Embryonic facial prominence (tissue), 1 donor: ENCODE results near the gene OSBPL1A.

Experiments used
- DNase-seq: peaks from one replicate; pipeline ENCODE4 v3.0.0-alpha.2; 2016; ENCODE audit errors: extremely low spot score

Gene OSBPL1A

DNA sequence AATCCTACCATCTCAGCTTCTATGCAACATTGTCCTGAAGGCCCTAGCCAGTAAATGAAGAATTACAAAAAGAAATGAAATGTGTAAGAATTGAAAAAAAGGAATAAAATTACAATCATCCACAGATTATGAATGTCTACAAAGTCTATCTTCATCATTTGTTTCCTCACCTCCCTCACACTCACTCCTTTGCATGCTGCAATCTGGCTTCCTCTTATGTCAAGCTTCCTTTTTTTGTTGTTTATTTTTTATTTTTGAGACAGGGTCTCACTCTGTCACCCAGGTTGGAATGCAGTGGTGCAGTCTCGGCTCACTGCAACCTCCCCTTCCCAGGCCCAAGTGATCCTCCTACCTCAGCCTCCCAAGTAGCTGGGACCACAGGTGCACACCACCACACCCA is 129.7 kb downstream of the OSBPL1A start:
- no peak for DNase-seq

DNA sequence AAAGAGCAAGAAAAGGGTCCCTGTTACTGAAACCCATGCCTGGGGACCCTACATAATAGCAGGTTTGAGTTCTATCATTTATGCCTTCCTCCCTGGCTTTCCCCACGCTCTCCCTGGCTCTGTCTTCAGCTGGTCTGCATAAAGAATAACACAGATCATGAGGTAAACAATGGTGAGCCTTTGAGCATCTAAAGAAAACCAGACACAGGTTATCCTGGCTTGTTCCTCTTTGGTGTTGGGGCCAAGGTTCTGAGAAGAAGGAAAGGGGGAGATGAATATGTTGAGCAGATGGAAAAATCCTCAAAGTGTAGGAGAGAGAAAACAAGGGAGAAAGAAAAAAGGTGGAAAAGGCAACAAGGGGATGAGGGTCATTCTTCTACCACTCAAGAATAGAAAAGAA is 131.5 kb downstream of the OSBPL1A start:
- no peak for DNase-seq

DNA sequence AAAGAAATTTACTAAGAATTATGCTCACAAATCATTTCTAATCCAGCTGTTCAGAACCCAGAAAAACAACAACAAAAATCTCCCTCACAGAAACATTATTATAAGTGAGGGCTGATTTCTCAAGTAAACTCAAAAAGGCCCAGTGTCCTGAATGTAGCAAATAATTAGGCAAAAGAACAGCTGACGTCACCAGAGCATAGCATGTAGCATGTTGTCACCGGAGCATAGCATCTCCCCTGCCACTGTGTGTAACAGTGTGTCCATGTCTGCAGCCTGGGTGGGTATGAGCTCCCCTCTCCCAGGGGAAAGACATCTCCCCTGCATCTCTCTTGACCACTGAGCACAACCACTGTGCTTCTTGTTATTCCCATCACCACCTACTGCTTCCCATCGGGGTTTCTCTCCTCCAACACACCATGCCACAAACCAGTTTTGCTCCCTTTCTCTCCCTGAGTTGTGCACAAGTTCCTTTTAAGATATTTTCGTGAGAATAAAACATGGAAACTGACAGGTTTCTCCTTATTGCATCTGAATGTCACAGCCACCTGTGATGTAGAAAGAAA is 132.0 kb downstream of the OSBPL1A start:
- DNase-seq = no peak

DNA sequence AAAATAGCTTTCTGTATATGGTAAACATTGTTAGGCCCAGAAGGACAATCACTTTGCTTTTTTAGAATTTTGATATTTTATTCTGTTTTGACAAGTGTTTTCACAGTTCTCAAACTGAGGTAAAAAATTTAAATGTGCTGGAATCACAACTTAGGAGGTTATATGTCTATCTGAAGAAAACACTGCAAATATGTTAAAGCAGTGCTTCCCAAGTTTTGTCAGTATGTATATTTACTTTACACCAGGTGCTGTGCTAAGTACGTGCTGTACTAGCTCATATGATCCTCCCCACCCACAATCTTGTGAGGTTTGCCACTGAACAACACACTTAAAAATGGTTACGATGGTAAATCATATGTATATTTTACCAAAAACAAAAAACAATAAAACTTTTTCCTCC is 134.6 kb downstream of the OSBPL1A start:
- no peak for DNase-seq

DNA sequence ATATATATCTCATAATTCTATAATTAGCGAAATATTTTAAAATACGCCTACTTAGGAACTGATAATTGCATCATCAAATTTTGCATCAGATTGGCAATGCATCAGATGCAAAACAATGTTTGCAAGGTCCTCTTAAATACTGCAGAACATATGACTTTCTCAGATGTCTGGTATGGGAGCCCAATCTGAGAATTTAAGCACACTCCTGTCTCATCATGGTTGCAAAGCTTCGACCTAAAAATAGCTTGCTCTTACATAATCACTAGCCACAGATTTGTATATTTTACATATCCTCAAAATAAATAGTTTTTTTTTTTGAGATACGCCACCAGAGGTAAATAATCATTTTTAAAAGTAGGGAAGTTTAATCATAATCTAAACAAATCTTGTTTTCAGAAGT is 135.5 kb downstream of the OSBPL1A start:
- DNase-seq = no peak

DNA sequence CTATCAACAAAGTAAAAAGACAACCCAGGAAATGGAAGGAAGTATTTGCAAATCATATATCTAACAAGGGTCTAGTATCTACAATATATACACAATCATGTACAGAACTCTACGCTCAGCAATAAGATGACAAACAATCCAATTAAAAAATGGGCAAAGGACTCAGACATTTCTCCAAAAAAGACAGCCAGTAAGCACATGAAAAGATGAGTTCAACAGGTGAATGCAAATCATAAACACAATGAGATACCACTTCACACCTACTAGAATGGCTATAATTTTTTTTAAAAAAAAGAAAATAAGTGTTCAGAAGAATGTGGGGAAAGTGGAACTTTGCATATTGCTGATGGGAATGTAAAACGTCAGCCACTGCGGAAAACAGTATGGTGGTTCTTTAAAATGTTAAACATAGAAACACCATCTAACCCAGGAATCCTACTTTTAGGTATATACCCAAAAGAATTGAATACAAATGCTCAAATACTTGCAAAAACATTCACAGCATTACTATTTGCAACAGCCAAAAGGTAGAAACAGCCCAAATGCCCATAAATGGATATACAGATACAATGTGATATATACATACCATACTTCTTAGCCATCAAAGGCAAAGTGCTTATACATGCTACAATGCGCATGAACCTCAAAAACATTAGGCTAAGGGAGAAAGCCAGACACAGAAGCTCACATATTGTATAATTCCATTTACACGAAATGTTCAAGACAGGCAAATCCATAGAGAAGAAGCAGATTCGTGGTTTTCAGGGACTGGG is 137.6 kb downstream of the OSBPL1A start:
- no peak for DNase-seq

DNA sequence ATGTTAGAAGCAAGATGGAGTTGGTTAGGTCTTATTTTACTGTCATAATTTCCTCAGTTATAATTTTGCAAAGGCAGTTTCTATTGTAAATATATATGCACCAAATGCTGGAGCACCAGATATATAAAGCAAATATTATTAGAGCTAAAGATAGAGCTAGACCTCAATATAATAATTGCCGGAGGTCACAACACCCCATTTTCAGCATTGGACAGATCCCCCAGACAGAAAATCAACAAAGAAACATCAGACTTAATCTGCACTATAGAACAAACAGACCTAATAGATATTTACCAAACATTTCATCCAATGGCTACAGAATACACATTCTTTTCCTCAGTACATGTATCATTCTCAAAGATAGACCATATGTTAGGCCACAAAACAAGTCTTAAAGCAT is 143.6 kb downstream of the OSBPL1A start:
- DNase-seq = no peak

DNA sequence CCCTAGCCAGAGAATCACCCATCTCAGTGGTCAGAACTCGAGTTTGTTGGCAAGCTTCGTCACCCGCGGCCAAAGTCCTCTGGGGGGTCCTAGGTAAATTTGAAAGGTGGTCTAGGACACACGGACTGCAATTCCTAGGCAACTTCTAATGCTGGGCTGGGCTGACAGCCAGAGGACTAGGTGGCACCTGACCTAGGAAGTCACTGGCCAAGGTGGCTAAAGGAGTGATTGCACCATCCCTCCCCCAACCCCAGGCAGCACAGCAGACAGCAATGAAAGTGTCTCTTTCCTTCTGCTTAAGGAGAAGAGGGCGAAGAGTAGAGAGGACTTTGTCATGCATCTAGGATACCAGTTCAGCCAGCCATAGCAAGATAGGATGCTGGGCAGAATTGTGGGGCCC is 147.9 kb downstream of the OSBPL1A start:
- DNase-seq = no peak

DNA sequence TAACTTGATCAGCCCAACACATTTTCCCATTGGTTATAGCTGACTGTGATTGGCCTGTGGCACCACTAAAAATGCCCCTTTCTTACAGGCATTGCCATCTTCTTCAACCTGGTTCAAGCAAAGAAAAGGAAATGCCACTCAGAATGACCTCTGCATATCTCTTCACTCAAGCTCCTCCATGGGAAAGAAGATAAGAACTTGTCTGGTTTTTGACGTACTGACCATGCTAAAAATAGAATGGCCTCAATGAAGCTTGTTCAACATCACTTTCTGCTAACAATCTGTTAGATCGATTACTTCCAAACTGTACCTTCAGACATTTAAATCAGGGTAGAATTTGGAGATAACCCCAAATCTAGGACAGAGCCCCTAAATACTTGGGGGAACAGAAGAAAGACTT is 149.3 kb downstream of the OSBPL1A start:
- DNase-seq = no peak

DNA sequence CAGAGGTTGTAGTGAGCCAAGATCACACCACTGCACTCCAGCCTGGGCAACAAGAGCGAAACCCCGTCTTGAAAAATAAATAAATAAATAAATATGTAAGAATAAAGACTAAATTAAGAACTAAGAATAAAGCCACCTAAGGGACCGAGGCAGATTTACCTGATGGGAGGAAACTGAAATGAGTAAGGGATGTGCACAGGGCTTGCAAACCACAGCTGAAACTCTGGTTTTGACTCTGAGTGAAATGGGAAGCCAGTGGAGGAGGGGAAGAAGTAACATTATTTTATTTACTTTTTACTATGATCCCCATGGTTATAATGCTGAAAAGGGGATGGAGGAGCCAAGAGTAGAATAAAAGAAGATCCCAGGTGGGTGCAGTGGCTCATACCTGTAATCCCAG is 151.5 kb downstream of the OSBPL1A start:
- DNase-seq = no peak

DNA sequence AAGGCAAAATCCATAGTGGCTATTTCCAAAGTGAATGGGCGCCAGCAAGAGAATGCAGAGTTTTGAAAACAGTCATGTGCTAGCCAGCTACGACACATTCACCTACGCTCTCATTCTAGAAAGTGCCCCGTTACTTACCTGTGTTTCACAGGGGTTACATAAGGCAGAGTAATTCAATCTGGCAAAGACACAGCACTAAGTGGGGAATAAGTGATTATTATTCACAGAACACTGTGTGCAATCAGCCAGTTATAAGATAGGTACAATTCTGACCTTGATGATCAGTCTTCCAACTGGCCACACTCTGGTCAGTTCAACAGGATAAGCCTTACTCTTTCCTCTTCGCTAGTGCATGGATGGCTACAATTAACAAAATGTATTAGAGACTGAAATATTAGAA is 152.9 kb downstream of the OSBPL1A start:
- no peak for DNase-seq

DNA sequence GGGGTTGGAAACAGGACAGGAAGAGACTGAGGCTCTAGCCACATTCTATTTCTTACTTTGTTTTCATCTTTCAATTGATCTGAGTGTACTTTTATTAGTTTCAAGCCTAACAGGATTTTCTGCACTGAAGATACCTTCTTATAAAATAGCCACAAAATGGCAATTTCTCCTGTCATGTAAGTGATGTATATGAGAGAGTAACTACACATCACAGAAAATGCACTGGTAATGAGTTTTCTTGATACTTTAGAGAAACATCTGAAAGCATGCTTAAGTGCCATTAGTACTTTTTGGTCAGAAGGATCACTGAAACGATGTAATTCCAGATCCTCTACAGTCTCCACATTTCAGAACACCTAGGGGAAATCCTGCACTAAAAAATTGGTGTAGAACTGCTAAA is 153.9 kb downstream of the OSBPL1A start:
- no peak for DNase-seq

DNA sequence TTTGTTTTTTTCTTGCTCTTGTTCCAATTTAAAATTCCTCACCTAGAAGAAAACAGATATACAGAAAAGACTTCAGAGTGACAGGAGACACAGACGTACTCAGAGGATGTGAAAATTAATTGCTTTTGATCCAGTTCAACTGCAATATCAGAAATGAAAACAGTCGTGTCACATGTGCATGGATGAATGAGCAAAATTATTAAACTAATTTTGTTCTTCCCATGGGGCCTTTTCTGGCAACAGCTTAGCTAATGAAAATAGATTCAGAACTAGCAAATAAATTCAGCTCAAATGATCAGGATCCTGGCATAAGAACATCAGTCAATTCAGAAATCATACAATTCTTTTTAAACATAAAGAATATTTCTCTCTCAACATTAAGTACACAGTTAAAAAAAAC is 158.3 kb downstream of the OSBPL1A start:
- no peak for DNase-seq

DNA sequence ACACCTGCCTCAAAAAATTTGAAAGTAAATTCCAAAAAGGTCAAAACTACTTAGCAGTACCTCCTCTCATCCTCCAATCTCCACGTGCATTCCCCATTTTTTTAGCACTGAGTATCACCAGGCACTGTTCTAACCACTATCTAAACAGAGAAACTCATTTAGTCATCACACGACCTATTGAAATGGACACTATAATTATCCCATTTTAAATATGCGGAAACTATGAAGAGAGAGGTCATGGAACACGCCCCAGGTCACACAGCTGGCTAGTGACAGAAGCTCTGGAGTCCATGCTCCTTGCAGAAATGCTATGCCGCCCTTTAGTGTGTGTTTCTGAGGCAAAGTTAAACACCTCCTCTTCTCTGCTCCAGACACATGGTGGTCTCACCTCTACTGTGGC is 159.2 kb downstream of the OSBPL1A start:
- DNase-seq = no peak

DNA sequence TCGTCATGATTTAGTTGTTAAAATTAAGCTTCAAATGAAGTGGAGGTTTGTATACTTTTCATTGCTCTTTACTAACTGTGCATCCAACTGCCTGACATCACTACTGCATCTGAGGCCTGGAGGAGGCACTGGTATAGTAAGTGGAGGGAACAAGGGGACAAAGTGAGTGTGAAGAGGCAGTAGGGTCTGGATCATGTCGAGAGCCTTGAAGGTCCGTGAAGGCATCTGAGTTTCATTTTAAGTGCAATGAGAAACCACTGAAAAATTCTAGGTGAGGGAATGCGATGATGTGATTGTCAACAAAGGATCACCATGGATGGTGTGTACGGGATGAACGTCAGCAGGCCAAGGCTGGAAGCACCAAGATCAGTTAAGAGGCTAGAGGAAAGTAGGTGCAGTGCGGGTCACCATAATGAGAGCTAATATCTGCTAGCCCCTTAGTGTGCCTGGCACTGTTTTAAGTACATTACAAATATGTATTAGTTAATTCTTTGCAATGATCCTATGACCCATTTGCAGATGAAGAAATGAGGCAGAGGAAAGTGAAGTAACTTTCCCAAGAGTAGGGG is 162.7 kb downstream of the OSBPL1A start:
- DNase-seq = no peak

DNA sequence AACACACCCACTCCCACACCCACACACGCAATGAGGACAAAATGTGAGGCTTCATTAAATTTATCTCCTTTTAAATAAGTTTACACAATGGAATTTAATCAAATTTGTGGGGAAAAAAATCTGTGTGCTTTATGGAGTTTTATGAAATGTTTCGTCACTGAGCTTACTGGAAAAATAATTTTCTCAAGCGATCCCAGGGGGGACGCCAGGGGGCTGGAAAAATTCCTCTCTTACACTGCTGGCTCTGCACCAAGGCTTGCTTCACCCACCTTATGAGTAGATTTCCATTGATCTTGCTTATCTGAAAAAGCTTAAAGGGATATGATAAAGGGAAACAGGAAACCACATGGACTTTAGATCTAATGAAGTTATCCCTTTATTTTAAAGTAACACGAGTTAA is 163.3 kb downstream of the OSBPL1A start:
- DNase-seq = no peak

DNA sequence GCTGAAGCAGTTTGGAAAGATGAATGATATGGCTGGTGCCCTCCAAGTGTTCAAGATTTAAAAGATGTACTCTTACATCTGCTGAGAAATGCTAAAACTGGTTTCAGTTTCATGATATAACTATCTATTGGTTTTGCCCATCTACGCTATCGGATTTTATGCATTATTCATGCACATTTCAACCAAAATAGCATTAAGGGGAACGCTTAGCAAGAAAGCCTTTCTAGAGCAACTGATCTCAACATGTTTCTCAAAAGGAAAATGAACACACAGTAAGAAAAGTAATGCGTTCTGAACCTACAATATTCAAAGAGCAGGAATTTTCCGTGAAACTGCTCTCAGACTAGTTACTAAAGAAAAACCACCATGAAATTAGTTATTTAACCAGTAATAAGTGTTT is 164.8 kb downstream of the OSBPL1A start:
- DNase-seq = no peak

DNA sequence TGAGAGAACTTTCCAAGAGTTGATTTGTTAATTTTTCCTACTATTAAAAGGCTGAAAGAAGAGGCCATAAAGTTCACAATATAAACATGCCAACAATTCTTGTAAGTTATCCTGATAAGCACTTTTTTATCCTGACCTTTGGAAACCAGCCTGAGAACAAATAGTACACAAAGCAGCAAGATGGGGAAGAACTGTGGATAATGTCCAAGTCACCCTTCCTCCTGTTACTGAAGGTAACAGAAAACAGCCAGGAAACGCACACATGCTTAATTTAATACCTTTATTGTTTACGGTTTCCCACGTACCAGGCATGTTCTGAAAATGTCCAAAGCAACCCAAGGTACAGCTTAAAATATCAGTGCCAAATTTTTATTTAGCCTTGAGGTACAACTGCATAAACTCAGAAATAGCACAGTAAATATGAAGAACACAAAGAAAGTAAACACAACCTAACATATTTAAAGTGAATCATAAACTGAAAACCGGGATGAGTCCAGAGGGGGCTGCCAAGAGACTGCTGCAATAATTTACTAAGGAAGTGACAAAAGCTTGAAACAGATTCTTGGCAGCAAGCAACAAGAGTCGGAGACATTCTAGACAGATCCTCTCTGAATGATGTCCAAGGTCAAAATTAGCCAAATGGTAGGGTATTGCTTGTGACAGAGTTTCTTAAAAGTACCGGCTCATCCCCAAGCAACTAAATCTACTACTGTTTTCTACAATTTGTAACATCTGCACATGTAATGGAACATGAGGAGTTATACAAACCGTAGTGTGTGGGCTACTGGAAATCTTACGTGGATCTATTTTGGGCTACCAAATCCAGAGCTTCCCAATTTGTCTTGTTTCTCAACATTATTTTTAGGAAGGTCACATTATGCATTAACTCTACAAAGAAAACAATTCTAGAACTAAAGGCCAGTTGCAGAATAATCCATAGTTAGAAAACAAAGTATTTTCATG is 165.6 kb downstream of the OSBPL1A start:
- DNase-seq = no peak

DNA sequence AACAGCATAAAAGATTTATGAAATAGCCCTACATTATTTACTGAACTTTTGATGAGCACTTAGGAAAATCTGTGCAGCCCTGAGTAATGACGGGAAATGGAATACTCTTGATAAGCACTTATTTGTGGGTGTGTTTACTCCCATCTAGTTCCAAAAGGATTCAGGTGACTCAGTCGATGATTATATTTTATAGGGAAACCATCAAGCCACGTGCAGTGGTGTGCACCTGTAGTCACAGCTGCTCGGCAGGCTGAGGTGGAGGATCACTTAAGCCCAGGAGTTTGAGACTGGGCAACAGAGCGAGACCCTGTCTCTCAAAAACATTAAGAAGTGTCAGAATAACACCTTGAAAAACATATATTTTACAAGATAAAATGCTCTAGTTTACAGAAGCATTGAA is 166.9 kb downstream of the OSBPL1A start:
- no peak for DNase-seq

DNA sequence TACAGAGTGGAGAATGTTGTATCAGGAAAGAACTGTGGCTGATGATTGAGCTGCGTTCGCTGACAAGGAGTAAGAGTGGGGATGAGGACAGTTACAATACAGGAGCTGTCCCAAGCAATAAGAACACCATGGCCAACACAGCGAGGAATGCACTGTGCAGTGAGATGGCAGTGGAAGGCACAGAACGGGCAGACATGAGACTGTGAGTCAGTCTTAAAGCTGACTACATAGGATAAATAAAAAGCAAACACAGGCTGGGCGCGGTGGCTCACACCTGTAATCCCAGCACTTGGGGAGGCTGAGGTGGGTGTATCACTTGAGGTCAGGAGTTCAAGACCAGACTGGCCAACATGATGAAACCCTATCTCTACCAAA is 169.0 kb downstream of the OSBPL1A start:
- DNase-seq = no peak

DNA sequence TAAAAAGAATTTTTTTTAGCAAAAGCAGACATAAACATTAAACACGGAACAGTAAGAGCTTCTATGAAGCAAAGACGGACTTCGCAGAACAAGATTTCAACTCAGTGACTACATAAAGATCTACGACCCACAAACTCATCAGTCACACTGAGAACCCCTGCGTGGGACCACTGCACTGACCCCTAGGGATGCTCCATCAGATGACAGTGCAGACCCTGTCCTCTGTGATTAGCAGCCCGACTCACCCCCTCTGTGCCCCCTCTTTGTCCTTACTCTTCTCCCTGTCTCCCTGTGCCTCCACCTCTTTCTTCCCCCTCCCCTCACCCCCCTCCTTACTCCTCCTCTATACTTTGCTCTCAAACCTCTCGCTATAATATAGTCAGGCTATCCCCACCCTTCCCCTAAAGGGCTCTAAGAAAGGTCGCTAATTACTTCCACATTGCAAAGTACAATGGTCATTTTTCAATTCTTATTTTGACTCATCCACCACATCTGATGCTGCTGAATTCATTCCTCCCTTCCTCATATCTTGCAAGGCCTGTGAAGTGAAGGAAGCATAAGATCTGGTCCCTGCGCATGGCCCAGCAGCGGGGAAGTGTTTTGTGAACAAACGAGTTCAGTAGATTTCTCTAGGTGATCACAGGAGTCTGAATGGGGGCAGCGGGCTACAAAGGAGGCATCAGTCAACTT is 169.5 kb downstream of the OSBPL1A start:
- DNase-seq = no peak

DNA sequence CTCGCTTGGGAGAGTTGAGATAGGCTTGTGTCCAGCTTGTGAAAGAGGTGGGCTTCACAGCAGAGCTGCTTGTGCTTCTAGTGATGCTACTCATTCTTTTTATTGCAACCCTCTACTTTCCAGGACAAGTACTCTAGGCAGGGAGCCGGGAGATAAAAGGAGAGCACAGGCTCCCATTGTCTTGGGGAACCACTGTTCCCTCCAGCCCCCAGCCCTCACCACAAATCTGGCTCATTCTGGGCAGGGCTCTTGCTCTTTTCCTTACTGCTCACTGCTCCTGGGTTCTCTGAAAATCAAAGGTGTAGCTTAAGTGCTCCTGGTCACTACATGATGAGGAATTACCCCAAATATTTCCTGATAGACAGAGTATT is 177.3 kb downstream of the OSBPL1A start:
- no peak for DNase-seq
